ENCODE measurements around the gene MYOG.

GRCh38 chr1:203072002-203072602 is 13.7 kb downstream of the MYOG start:
- TF ChIP-seq CTCF (IDR thresholded peaks at IDR 0.05): no peak
- no peak for TF ChIP-seq EP300 (IDR thresholded peaks at IDR 0.05)

All from esophagus muscularis mucosa (tissue), 3 donors.